Stomach (tissue), 9 donors: Measurements from ENCODE around the gene ABLIM2. TPM values are rescaled to one million over a fixed set of nuclear protein-coding genes. Genes with fewer than 3 reads are reported as not detected.

Source experiments
- DNase-seq, 2 donors: peaks; one replicate each; pipeline versions ENCODE4 v3.0.0 to v3.0.0-alpha.2; 2013 to 2019
- H3K27ac ChIP-seq, 5 donors: fragments of 200-600 bp in 4 of 5; sonication (generic) in 4 of 5; one replicate each; pipeline ENCODE4 v1.5.1; 2013 to 2019; ENCODE audit warnings: mild to moderate bottlenecking in 1 of 5, moderate library complexity in 1 of 5
- H3K27me3 ChIP-seq, 3 donors: fragments of 200-600 bp; sonication (generic); one replicate each; pipeline ENCODE4 v1.5.1; 2017 to 2019; ENCODE audit warnings: mixed run types in 1 of 3
- H3K36me3 ChIP-seq, 4 donors: fragments of 200-600 bp; sonication (generic); 1 replicate in 3 of 4; 2 replicates in 1 of 4; pipeline ENCODE4 v1.5.1; 2016 to 2019
- H3K4me1 ChIP-seq, 4 donors: fragments of 200-600 bp; sonication (generic); one replicate each; pipeline ENCODE4 v1.5.1; 2016 to 2019
- H3K4me3 ChIP-seq, 4 donors: fragments of 200-600 bp; sonication (generic) in 3 of 4; one replicate each; pipeline ENCODE4 v1.5.1; 2016 to 2019; ENCODE audit warnings: mild to moderate bottlenecking in 1 of 4
- H3K9me3 ChIP-seq, 4 donors: fragments of 200-600 bp; sonication (generic); one replicate each; pipeline ENCODE4 v1.5.1; 2016 to 2019
- CTCF ChIP-seq, 7 experiments: fragments of 450-650 bp in 4 of 7; fragments of 200-600 bp in 3 of 7; sonication (generic) in 3 of 7; IDR thresholded peaks; one replicate each; pipeline ENCODE4 v1.5.1; 2016 to 2019; ENCODE audit warnings: antibody characterized with exemption in 7 of 7, control low read depth in 2 of 7, mild to moderate bottlenecking in 1 of 7
- EP300 ChIP-seq: sonication (generic); formaldehyde crosslinking; IDR thresholded peaks from one replicate; pipeline ENCODE4 v1.6.1; 2017; ENCODE audit warnings: antibody characterized with exemption
- POLR2A ChIP-seq, 4 donors: fragments of 450-650 bp; IDR thresholded peaks; one replicate each; pipeline ENCODE4 v1.6.1; 2016; ENCODE audit warnings: antibody characterized with exemption in 4 of 4, control low read depth in 2 of 4, mild to moderate bottlenecking in 1 of 4, moderate library complexity in 1 of 4
- POLR2AphosphoS5 ChIP-seq, 3 donors: sonication (generic); formaldehyde crosslinking; IDR thresholded peaks; one replicate each; pipeline ENCODE4 v1.6.1; 2016; ENCODE audit warnings: antibody characterized with exemption in 3 of 3
- WGBS, 5 donors: extraction: QIAGEN DNeasy Blood & Tissue Kit in 3 of 5; methylation state at CpG; one replicate each; pipeline versions ENCODE4 v1.1.5 to v1.1.7; 2013 to 2018; 5-methylcytosine and 5-hydroxymethylcytosine counted together
- intact Hi-C: fragments of 100-400 bp; cut with DNase I; formaldehyde crosslinking; loops from one replicate; pipeline ENCODE4 v1.15.1; 2023; ENCODE audit warnings: low total_unique reads
- polyA plus RNA-seq, 3 donors: library from polyadenylated mRNA; stranded (reverse); fragments of 200-250 nt; gene quantifications; one replicate each; pipeline ENCODE4 v1.2.3, GENCODE V29; 2013
- total RNA-seq, 5 donors: library from RNA; depleted of rRNA; stranded (reverse); fragments of >200 nt; gene quantifications; one replicate each; pipeline versions ENCODE4 v1.1.0 to v1.2.3, GENCODE V29; 2014 to 2016
- donor health status: healthy with polysubstance abuse.
- donor health status: Bipolar disorder and iron deficiency.
- donor health status: healthy.

The ABLIM2 gene
- total and polyA plus RNA-seq, 8 donors: 2.3 to 28.0 (median 5.5) TPM

- TF ChIP-seq POLR2AphosphoS5 (IDR thresholded peaks at IDR 0.05) (no peak), CTCF (IDR thresholded peaks at IDR 0.05) (no peak), POLR2A (IDR thresholded peaks at IDR 0.05) (no peak), EP300 (no peak)
- WGBS, 5 donors: 79 to 88% (median 83%) methylated on average over 9 of the region's 9 CpGs
- no peaks in the 10 kb centered on the region for H3K36me3 ChIP-seq
- H3K9me3 ChIP-seq: no peaks in the 10 kb centered on the region
- H3K4me1 ChIP-seq: peaks cover 9 to 29% (median 20%) of the 10 kb centered on the region in 4 donors
- no peak for DNase-seq
- H3K27me3 ChIP-seq: peaks cover 0 to 23% (median 0%) of the 10 kb centered on the region in 3 donors
- no peak overlapping the region for H3K4me3 ChIP-seq
- intact Hi-C loops: no loop called here
- H3K27ac ChIP-seq: no peak overlapping the region
Measured at GRCh38 chr4:8112036-8112576, 46.5 kb downstream of the ABLIM2 start.

- peak in 1 of 2 donors; percentile 54 for DNase-seq
- Histone ChIP-seq H3K27ac (no peak overlapping the region), H3K27me3 (peaks cover 0 to 23% (median 0%) of the 10 kb centered on the region in 3 donors), H3K36me3 (no peaks in the 10 kb centered on the region), H3K4me1 (peaks cover 9 to 28% (median 20%) of the 10 kb centered on the region in 4 donors), H3K9me3 (no peaks in the 10 kb centered on the region), H3K4me3 (no peak overlapping the region)
- intact Hi-C loops: no loop called here
- WGBS, 5 donors: 51 to 69% (median 62%) methylated on average over 20 to 29 of the region's 29 CpGs
- TF ChIP-seq CTCF (IDR thresholded peaks at IDR 0.05): no peak
- no peak for TF ChIP-seq EP300
- TF ChIP-seq POLR2A (IDR thresholded peaks at IDR 0.05): no peak
- no peak for TF ChIP-seq POLR2AphosphoS5 (IDR thresholded peaks at IDR 0.05)
Measured at GRCh38 chr4:8110071-8110986, 48.3 kb downstream of the ABLIM2 start.

GRCh38 chr4:8109406-8110065 is 49.1 kb downstream of the ABLIM2 start:
- no peak overlapping the region for H3K4me3 ChIP-seq
- DNase-seq: no peak
- 93 to 95% (median 94%) methylated on average over 14 to 20 of the region's 20 CpGs for WGBS, 5 donors
- peaks cover 9 to 20% (median 17%) of the 10 kb centered on the region in 4 donors for H3K4me1 ChIP-seq
- intact Hi-C loops: no loop called here
- H3K36me3 ChIP-seq: no peaks in the 10 kb centered on the region
- no peak overlapping the region for H3K27ac ChIP-seq
- no peaks in the 10 kb centered on the region for H3K9me3 ChIP-seq
- TF ChIP-seq EP300: no peak
- TF ChIP-seq CTCF (IDR thresholded peaks at IDR 0.05): no peak
- TF ChIP-seq POLR2A (IDR thresholded peaks at IDR 0.05): no peak
- no peak for TF ChIP-seq POLR2AphosphoS5 (IDR thresholded peaks at IDR 0.05)
- H3K27me3 ChIP-seq: peaks cover 0 to 23% (median 0%) of the 10 kb centered on the region in 3 donors

- no peak for DNase-seq
- Histone ChIP-seq H3K27me3 (peaks cover 0 to 28% (median 0%) of the 10 kb centered on the region in 3 donors), H3K27ac (no peak overlapping the region), H3K4me1 (peaks cover 7 to 16% (median 13%) of the 10 kb centered on the region in 4 donors), H3K36me3 (no peaks in the 10 kb centered on the region), H3K9me3 (no peaks in the 10 kb centered on the region), H3K4me3 (no peak overlapping the region)
- WGBS, 5 donors: 79 to 88% (median 86%) methylated on average over 6 to 14 of the region's 14 CpGs
- intact Hi-C loops: no loop called here
- TF ChIP-seq POLR2AphosphoS5 (IDR thresholded peaks at IDR 0.05) (no peak), POLR2A (IDR thresholded peaks at IDR 0.05) (no peak), CTCF (IDR thresholded peaks at IDR 0.05) (no peak), EP300 (no peak)
Measured at GRCh38 chr4:8108991-8109390, 49.6 kb downstream of the ABLIM2 start.
